Measurements from ENCODE around the gene SKAP1. TPM values are rescaled to one million over a fixed set of nuclear protein-coding genes. Genes with fewer than 3 reads are reported as not detected.

SKAP1 gene
- total RNA-seq, 6 experiments from 2014 or later, result 4.5 to 51.0 (median 17.5) TPM

- intact Hi-C loops (cut with DNase I), result no loop called here
- no peaks in the 10 kb centered on the region for H3K9me3 ChIP-seq
- H3K27me3 ChIP-seq, result no peaks in the 10 kb centered on the region
- no peak overlapping the region for H3K27ac ChIP-seq
- ATAC-seq, result no peak
- no peak for DNase-seq
- no peak overlapping the region for H3K4me3 ChIP-seq
- WGBS (ENCODE audit: insufficient coverage, low coverage, low lambda C conversion rate, missing lambda C conversion rate), result no CpG with 5 or more reads among the region's 1 CpG
- H3K4me1 ChIP-seq, result no peaks in the 10 kb centered on the region
- no peaks in the 10 kb centered on the region for H3K36me3 ChIP-seq
- TF ChIP-seq, protein P1, sequence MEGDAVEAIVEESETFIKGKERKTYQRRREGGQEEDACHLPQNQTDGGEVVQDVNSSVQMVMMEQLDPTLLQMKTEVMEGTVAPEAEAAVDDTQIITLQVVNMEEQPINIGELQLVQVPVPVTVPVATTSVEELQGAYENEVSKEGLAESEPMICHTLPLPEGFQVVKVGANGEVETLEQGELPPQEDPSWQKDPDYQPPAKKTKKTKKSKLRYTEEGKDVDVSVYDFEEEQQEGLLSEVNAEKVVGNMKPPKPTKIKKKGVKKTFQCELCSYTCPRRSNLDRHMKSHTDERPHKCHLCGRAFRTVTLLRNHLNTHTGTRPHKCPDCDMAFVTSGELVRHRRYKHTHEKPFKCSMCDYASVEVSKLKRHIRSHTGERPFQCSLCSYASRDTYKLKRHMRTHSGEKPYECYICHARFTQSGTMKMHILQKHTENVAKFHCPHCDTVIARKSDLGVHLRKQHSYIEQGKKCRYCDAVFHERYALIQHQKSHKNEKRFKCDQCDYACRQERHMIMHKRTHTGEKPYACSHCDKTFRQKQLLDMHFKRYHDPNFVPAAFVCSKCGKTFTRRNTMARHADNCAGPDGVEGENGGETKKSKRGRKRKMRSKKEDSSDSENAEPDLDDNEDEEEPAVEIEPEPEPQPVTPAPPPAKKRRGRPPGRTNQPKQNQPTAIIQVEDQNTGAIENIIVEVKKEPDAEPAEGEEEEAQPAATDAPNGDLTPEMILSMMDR (IDR thresholded peaks at IDR 0.05), result no peak
- TF ChIP-seq POLR2A (IDR thresholded peaks at IDR 0.05), result no peak
These were observed 252.2 kb downstream of the SKAP1 start for GRCh38 chr17:48177816-48178215.

DNA sequence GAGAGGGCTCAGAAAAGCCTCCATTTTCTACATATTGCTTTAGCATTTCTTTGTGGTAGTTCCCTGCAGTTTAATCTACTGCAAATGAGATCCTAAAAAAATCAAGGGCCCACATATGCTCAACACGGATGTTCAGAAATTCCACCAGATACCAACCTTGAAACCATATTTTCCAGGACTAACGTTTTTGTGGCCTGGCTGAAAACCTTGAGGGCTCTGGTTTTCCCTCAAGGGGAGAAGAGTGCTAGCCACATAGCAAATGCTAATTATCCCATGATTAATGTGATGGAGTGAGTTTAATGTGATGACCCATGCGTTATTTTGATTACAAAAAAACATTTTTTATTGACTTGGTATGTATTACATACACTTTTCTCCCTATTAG, 253.6 kb downstream of the SKAP1 start:
- Histone ChIP-seq H3K9me3 (no peaks in the 10 kb centered on the region), H3K27me3 (no peaks in the 10 kb centered on the region), H3K4me3 (no peak overlapping the region), H3K4me1 (no peaks in the 10 kb centered on the region), H3K27ac (no peak overlapping the region), H3K36me3 (no peaks in the 10 kb centered on the region)
- ATAC-seq, result no peak
- intact Hi-C loops (cut with DNase I), result no loop called here
- TF ChIP-seq POLR2A (IDR thresholded peaks at IDR 0.05), result no peak
- TF ChIP-seq, protein P1 (IDR thresholded peaks at IDR 0.05), result no peak
- no peak for DNase-seq
- WGBS (ENCODE audit: insufficient coverage, low coverage, low lambda C conversion rate, missing lambda C conversion rate), result 80% methylated on average over 2 of the region's 3 CpGs

GRCh38 chr17:48175692-48176470, 254.1 kb downstream of the SKAP1 start:
- TF ChIP-seq, protein P1 (IDR thresholded peaks at IDR 0.05), result no peak
- TF ChIP-seq POLR2A (IDR thresholded peaks at IDR 0.05), result no peak
- no peaks in the 10 kb centered on the region for H3K27me3 ChIP-seq
- no peaks in the 10 kb centered on the region for H3K36me3 ChIP-seq
- H3K4me3 ChIP-seq, result no peak overlapping the region
- no peak for ATAC-seq
- no peaks in the 10 kb centered on the region for H3K4me1 ChIP-seq
- H3K27ac ChIP-seq, result no peak overlapping the region
- intact Hi-C loops (cut with DNase I), result no loop called here
- H3K9me3 ChIP-seq, result no peaks in the 10 kb centered on the region
- no peak for DNase-seq
- WGBS (ENCODE audit: insufficient coverage, low coverage, low lambda C conversion rate, missing lambda C conversion rate), result 85% methylated on average over 4 of the region's 5 CpGs

- Histone ChIP-seq H3K36me3 (no peaks in the 10 kb centered on the region), H3K4me3 (no peak overlapping the region), H3K27ac (no peak overlapping the region), H3K9me3 (no peaks in the 10 kb centered on the region), H3K27me3 (no peaks in the 10 kb centered on the region), H3K4me1 (no peaks in the 10 kb centered on the region)
- no peak for DNase-seq
- TF ChIP-seq POLR2A (IDR thresholded peaks at IDR 0.05), result no peak
- TF ChIP-seq, protein P1 (IDR thresholded peaks at IDR 0.05), result no peak
- no peak for ATAC-seq
- WGBS (ENCODE audit: insufficient coverage, low coverage, low lambda C conversion rate, missing lambda C conversion rate), result 71% methylated on average over 3 of the region's 3 CpGs
- intact Hi-C loops (cut with DNase I), result no loop called here
These were observed 255.0 kb downstream of the SKAP1 start for GRCh38 chr17:48174833-48175523.
